Stimulated activated CD4-positive, alpha-beta T cell treated with anti-CD3 and anti-CD28 coated beads, Interleukin-12 subunit alpha, Interleukin-12 subunit beta, amount 100 ng/mL, for 48 hours (primary cell): ENCODE measurements around the gene ALDH3B1.

Experiments used
- DNase-seq, 3 donors: peaks; one replicate each; pipeline ENCODE4 v3.0.0-alpha.2; 2020; ENCODE audit warnings: low read depth in 2 of 3, low spot score in 1 of 3

The ALDH3B1 gene

DNA sequence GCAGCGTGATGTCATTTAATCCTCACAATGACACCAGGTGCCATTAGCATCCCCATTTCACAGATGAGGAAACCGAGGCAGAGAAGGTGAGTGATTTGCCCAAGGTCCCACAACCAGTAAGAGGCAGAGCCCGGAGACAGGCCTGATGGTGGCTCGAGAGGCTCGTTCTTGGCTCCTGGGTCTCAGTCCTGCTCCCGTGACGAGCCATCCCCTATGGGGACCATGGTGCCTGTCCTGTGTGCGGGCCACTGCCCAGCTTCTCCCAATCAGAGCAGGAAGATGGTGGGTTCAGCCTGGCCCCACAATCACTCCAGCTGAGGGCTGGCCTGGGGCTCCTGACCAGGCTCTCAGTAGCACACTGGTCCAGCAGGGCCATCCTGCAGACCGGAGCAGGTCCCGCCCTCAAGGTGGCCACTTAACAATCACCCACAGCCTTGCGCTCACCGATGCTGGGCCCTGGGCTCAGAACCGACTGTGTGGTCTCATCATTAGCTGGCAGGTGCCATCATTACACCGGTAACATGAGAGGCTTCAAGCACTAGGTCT, 3.6 kb downstream of the ALDH3B1 start:
- no peak for DNase-seq

GRCh38 chr11:68014157-68014946, 4.2 kb downstream of the ALDH3B1 start:
- DNase-seq = no peak

DNA sequence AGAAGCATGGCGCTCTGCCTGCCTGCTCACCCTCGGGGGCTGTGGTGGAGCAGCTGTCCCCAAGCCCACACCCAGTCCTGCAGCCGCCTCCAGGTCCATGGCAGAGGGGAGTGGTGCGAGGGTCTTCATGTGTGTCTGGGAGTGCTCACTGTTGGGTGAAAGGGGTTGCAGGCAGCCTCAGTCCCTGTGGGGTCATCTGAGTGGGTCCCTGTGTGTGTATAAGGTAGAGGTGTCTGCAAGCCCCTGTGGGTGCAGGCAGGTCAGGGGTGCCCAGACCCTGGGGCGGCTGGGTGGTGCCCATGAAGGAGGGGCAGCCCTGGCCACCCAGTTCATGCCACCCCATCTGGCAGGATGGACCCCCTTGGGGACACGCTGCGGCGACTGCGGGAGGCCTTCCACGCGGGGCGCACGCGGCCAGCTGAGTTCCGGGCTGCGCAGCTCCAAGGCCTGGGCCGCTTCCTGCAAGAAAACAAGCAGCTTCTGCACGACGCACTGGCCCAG, 4.9 kb downstream of the ALDH3B1 start:
- DNase-seq = no peak

GRCh38 chr11:68015467-68015866, 5.3 kb downstream of the ALDH3B1 start:
- DNase-seq = no peak

- no peak for DNase-seq
These were observed 6.2 kb downstream of the ALDH3B1 start for GRCh38 chr11:68016161-68016903.

GRCh38 chr11:68016904-68017817, 7.0 kb downstream of the ALDH3B1 start:
- DNase-seq = no peak

DNA sequence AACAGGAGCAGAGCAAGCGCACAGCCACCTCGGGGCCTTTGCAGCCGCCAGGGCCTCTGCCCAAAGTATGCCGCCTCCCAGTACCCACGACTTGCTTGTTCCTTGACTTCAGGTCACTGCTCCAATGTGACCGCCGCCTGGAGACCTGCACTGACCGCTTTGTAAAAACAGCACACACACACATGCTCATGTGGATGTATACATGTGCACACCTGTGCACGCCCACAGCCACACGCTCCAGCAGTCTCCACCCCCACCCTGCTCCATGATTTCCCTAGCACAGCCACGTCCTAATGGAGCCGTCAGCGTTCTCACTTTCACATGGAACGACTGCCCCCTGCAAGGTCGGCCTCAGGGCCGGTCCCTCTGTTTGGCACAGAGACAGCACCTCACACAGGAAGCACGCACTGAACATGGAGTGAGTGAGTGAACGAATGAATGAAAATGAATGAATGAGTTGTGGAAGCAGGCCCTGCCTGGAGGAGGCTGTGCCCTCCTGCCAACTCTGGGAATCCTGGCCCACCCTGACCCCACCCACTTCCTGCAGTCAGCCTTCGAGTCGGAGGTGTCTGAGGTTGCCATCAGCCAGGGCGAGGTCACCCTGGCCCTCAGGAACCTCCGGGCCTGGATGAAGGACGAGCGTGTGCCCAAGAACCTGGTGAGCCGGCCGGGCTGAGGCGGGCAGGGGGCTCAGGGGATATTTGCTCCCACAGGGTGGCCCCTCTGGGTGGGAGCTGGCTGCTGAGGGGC, 8.0 kb downstream of the ALDH3B1 start:
- no peak for DNase-seq

GRCh38 chr11:68018730-68019190, 8.6 kb downstream of the ALDH3B1 start:
- no peak for DNase-seq

- DNase-seq = no peak
These were observed 9.4 kb downstream of the ALDH3B1 start for GRCh38 chr11:68019486-68019885.

GRCh38 chr11:68020575-68020974, 10.4 kb downstream of the ALDH3B1 start:
- no peak for DNase-seq

DNA sequence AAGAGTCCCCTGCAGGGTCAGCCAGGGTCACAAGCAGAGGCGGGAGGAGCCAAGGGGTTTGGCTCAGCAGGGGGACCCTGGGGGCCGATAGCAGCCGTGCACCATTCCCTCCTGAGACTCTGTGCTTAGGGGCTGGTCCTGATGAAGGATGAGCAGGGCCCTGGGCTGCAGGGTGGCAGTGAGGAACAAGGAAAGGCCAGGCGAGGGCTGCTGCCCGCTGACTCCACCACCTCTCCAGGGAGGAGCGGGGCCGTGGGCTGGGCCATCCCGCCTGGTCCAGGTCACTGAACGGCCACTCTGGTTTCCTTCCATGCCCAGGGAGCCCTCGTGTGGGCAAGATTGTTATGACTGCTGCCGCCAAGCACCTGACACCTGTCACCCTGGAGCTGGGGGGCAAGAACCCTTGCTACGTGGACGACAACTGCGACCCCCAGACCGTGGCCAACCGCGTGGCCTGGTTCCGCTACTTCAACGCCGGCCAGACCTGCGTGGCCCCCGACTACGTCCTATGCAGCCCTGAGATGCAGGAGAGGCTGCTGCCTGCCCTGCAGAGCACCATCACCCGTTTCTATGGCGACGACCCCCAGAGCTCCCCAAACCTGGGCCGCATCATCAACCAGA, 11.2 kb downstream of the ALDH3B1 start:
- no peak for DNase-seq

GRCh38 chr11:68022531-68022930, 12.4 kb downstream of the ALDH3B1 start:
- no peak for DNase-seq

DNA sequence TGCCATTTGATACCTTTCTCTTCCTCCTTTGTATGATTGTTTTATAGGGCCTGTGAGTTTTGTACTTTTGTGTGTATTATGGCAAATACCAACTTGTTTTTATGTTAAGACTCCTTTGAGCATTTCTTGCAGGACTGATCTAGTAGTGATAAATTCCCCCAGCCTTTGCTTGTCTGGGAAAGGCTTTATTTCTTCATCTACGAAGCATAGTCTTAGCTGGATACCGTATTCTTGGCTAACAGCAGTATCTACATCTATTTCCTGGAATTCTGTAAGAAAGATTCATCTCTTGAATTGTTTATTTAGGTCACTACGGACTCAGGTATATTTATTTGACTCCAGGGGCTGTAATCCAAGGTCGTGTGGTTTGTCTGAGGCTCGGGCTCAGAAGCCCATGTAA, 14.4 kb downstream of the ALDH3B1 start:
- DNase-seq = no peak

DNA sequence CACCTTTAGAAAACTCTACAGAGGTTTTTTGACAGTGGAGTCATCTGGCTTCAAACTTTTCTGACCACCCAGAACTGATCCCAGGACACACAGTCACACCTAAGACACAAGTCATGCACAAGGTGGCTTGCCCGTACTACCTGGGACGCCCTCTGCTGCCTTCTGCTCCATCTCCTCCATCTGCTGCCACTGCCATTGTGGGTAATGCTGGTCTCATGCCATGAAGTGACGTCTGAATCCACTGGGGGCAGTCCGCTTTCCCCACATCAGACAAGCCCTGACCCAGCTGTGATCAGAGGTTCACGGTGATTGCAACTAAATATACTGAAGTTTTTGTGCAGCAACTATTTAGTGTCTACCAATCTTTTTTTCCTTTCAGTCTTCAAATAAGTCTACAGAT, 14.9 kb downstream of the ALDH3B1 start:
- DNase-seq = no peak

DNA sequence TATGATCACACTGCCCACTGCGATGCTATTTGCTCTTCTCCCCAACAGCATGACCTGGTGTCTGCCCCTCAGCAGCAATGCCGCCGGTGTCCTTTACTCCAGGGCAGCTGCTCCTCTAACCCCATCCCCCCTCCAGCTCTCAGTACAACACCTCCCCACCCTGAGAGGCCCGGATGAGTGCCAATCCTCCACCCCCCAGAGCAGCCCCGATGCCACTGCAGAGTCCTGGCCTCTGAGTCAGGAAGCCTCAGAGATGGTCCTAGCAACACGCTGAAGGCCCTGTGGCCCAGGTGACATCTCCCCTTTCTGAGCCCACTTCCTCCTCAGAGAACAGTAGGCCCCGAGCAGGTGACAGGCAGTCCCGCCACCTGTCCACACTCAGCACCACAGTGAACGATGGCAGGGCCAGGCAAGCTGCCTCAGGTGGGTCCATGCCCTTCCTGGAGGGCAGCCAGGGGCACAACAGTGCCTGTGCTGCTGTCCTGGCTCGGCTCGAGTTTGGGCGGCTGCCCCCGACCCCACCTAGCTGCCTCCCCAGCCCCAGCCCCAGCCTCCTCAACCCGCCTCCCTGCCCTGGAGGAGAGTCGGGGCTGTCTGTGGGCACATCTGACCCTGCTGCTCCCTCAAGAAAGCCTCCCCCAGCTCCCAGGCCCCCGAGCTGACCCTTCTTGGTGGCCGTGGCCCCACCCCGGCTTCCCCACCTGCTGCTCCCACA, 16.4 kb downstream of the ALDH3B1 start:
- DNase-seq = no peak

DNA sequence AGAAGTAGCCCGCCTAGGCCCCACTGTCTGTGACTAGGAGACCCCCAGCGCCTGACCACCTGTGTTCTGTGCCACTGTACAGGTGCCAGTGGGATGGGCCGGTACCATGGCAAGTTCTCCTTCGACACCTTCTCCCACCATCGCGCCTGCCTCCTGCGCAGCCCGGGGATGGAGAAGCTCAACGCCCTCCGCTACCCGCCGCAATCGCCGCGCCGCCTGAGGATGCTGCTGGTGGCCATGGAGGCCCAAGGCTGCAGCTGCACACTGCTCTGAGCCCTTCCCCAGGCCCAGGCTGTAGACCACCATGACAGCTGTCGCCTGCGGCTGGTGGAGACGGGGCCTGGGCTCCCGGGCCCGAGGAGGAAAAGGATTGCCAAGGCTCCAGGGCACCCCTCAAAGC, 17.5 kb downstream of the ALDH3B1 start:
- DNase-seq = no peak

DNA sequence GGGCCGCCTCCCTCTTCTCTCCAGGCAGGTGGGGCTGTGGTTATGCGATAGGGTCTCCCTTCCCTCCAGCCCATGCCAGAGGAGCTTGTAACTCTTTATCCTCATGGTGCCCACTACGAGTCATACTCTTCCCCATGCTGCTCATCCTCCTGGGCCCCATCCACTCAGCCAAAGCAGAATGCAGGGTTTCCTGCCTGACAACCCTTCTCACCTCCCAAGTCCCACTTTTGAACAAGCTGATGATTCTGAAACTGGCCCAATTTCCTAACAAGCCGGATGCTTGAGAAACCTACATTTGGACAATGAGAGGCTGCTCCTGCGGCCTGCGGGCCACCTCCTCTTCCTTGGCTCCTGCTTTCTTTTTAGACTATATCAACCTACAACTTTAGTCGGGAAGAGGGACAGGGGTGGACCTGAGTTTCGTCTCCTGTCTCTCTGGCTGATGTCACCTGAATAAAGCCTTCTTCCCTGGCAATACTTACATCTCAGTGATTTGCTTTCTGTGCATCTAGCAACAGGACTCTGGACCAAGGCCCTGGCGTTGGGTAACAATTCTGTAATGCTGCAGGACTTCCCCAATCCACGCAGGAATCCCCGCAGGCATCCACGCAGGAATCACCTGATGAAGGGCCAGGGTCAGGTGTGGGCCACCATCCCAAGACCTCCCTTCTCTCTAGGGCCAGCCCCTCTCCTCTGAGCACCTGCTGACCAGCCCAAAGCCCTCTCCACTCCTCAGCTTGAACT, 18.8 kb downstream of the ALDH3B1 start:
- DNase-seq = no peak
